ENCODE data around the gene WWC1. TPM values are rescaled to one million over a fixed set of nuclear protein-coding genes. Genes with fewer than 3 reads are reported as not detected.

Gene WWC1
- total RNA-seq, 1 donor from 2014 or later, result 48.6 TPM

GRCh38 chr5:168417731-168418429 lies 126.4 kb downstream of the WWC1 start:
- Histone ChIP-seq H3K4me3 (ENCODE audit: insufficient read depth, low read depth, low read length) (no peak overlapping the region), H3K4me2 (ENCODE audit: low read length) (no peak overlapping the region), H2AFZ (ENCODE audit: low read depth, low read length) (no peak overlapping the region), H3K9ac (ENCODE audit: low read length) (no peak overlapping the region), H3K36me3 (ENCODE audit: insufficient read depth, low read length) (no peaks in the 10 kb centered on the region), H3K27me3 (ENCODE audit: insufficient read depth, low read length) (no peaks in the 10 kb centered on the region), H3K27ac (ENCODE audit: low read depth, low read length) (no peak overlapping the region), H3K79me2 (ENCODE audit: insufficient read depth, low read length) (no peaks in the 10 kb centered on the region), H3K9me3 (ENCODE audit: insufficient read depth, low read depth, low read length) (no peaks in the 10 kb centered on the region), H4K20me1 (ENCODE audit: insufficient read depth, low read length) (no peaks in the 10 kb centered on the region), H3K4me1 (ENCODE audit: insufficient read depth, low read length) (no peaks in the 10 kb centered on the region)
- TF ChIP-seq EZH2 (IDR thresholded peaks at IDR 0.05; ENCODE audit: insufficient read depth, low read length), result no peak
- TF ChIP-seq CTCF (IDR thresholded peaks at IDR 0.05; ENCODE audit: insufficient read depth, low read depth, low read length), result no peak
- Mint-ChIP-seq H3K4me1 (ENCODE audit: low read depth, unreplicated experiment) (peaks cover 26% of the 10 kb centered on the region), H3K36me3 (ENCODE audit: low read depth, unreplicated experiment) (peaks cover 24% of the 10 kb centered on the region), H3K27me3 (ENCODE audit: low read depth, unreplicated experiment) (no peaks in the 10 kb centered on the region), H3K4me3 (ENCODE audit: unreplicated experiment) (no peak overlapping the region), H3K27ac (ENCODE audit: unreplicated experiment) (peak overlapping the region; percentile 88), H3K9me3 (ENCODE audit: unreplicated experiment) (no peaks in the 10 kb centered on the region)
- no peak for DNase-seq (ENCODE audit: low read depth)
- no peak for FAIRE-seq

GRCh38 chr5:168420461-168420860 lies 129.0 kb downstream of the WWC1 start:
- H4K20me1 ChIP-seq (ENCODE audit: insufficient read depth, low read length), result no peaks in the 10 kb centered on the region
- H2AFZ ChIP-seq (ENCODE audit: low read depth, low read length), result no peak overlapping the region
- no peak for DNase-seq (ENCODE audit: low read depth)
- H3K9me3 ChIP-seq (ENCODE audit: insufficient read depth, low read depth, low read length), result no peaks in the 10 kb centered on the region
- Mint-ChIP-seq H3K27me3 (ENCODE audit: low read depth, unreplicated experiment) (no peaks in the 10 kb centered on the region), H3K36me3 (ENCODE audit: low read depth, unreplicated experiment) (peaks cover 26% of the 10 kb centered on the region), H3K27ac (ENCODE audit: unreplicated experiment) (peak overlapping the region; percentile 72), H3K9me3 (ENCODE audit: unreplicated experiment) (no peaks in the 10 kb centered on the region), H3K4me3 (ENCODE audit: unreplicated experiment) (no peak overlapping the region), H3K4me1 (ENCODE audit: low read depth, unreplicated experiment) (peaks cover 26% of the 10 kb centered on the region)
- H3K36me3 ChIP-seq (ENCODE audit: insufficient read depth, low read length), result no peaks in the 10 kb centered on the region
- no peak overlapping the region for H3K4me3 ChIP-seq (ENCODE audit: insufficient read depth, low read depth, low read length)
- FAIRE-seq, result no peak
- H3K9ac ChIP-seq (ENCODE audit: low read length), result no peak overlapping the region
- no peak overlapping the region for H3K4me2 ChIP-seq (ENCODE audit: low read length)
- no peaks in the 10 kb centered on the region for H3K79me2 ChIP-seq (ENCODE audit: insufficient read depth, low read length)
- H3K4me1 ChIP-seq (ENCODE audit: insufficient read depth, low read length), result peaks cover 6% of the 10 kb centered on the region
- H3K27ac ChIP-seq (ENCODE audit: low read depth, low read length), result no peak overlapping the region
- no peaks in the 10 kb centered on the region for H3K27me3 ChIP-seq (ENCODE audit: insufficient read depth, low read length)
- TF ChIP-seq CTCF (IDR thresholded peaks at IDR 0.05; ENCODE audit: insufficient read depth, low read depth, low read length), result no peak
- TF ChIP-seq EZH2 (IDR thresholded peaks at IDR 0.05; ENCODE audit: insufficient read depth, low read length), result no peak

- no peak overlapping the region for H3K4me3 ChIP-seq (ENCODE audit: insufficient read depth, low read depth, low read length)
These were observed 131.0 kb downstream of the WWC1 start for GRCh38 chr5:168422431-168422830.

More at GRCh38 chr5:168422431-168422830, 131.0 kb downstream of the WWC1 start:
- Mint-ChIP-seq H3K4me3 (ENCODE audit: unreplicated experiment) (no peak overlapping the region), H3K27ac (ENCODE audit: unreplicated experiment) (no peak overlapping the region), H3K36me3 (ENCODE audit: low read depth, unreplicated experiment) (peaks cover 23% of the 10 kb centered on the region), H3K4me1 (ENCODE audit: low read depth, unreplicated experiment) (peaks cover 24% of the 10 kb centered on the region), H3K9me3 (ENCODE audit: unreplicated experiment) (no peaks in the 10 kb centered on the region), H3K27me3 (ENCODE audit: low read depth, unreplicated experiment) (no peaks in the 10 kb centered on the region)
- peaks cover 6% of the 10 kb centered on the region for H3K4me1 ChIP-seq (ENCODE audit: insufficient read depth, low read length)
- no peaks in the 10 kb centered on the region for H3K79me2 ChIP-seq (ENCODE audit: insufficient read depth, low read length)
- FAIRE-seq (no peak), DNase-seq (ENCODE audit: low read depth) (no peak)
- H4K20me1 ChIP-seq (ENCODE audit: insufficient read depth, low read length), result no peaks in the 10 kb centered on the region
- H3K27ac ChIP-seq (ENCODE audit: low read depth, low read length), result no peak overlapping the region
- no peak overlapping the region for H3K4me2 ChIP-seq (ENCODE audit: low read length)
- no peaks in the 10 kb centered on the region for H3K27me3 ChIP-seq (ENCODE audit: insufficient read depth, low read length)
- no peaks in the 10 kb centered on the region for H3K36me3 ChIP-seq (ENCODE audit: insufficient read depth, low read length)
- no peak overlapping the region for H3K9ac ChIP-seq (ENCODE audit: low read length)
- no peaks in the 10 kb centered on the region for H3K9me3 ChIP-seq (ENCODE audit: insufficient read depth, low read depth, low read length)
- no peak overlapping the region for H2AFZ ChIP-seq (ENCODE audit: low read depth, low read length)
- peak; percentile 6 for TF ChIP-seq CTCF (IDR thresholded peaks at IDR 0.05; ENCODE audit: insufficient read depth, low read depth, low read length)
- TF ChIP-seq EZH2 (IDR thresholded peaks at IDR 0.05; ENCODE audit: insufficient read depth, low read length), result no peak
